ENCODE measurements around the gene WNT5B.
A peak's percentile ranks its signal among the peaks of the same experiment; 100 is the strongest.

GRCh38 chr12:1606021-1606622 is 22.9 kb upstream of the WNT5B start:
- TF ChIP-seq CTCF (IDR thresholded peaks at IDR 0.05; ENCODE audit: low read depth, low read length, missing input control), result no peak
- TF ChIP-seq RXRA (IDR thresholded peaks at IDR 0.05), result peak; percentile 80 to 90
